Measurements from ENCODE around the gene E2F3. TPM values are rescaled to one million over a fixed set of nuclear protein-coding genes. Genes with fewer than 3 reads are reported as not detected.

Gene E2F3
- total RNA-seq = 10 to 100 TPM in 1 of 6 donors, 1 to 10 TPM in 5; 4.0 to 10.8 (median 6.5) TPM

GRCh38 chr6:20401205-20402091 lies at the start of gene E2F3:
Gene E2F3, plus strand, starts transcription at chr6:20401879. Its CDS starts 354 bp downstream, at chr6:20402233.
- 1% methylated on average over 34 to 63 of the region's 63 CpGs for WGBS, 2 donors
- no peaks in the 10 kb centered on the region for H3K9me3 ChIP-seq
- H3K4me3 ChIP-seq = peak within 1 kb of the TSS; percentile 45 to 88 (median 75)
- H3K4me1 ChIP-seq = peaks cover 0 to 39% (median 7%) of the 10 kb centered on the region in 4 donors
- DNase-seq (peak; percentile 99 to 100), ATAC-seq (ENCODE audit: low FRiP score in 2 of 2) (peak; percentile 93 to 99)
- H3K27me3 ChIP-seq = no peaks in the 10 kb centered on the region
- peak within 1 kb of the TSS; percentile 86 to 96 (median 93) for H3K27ac ChIP-seq
- TF ChIP-seq POLR2A (IDR thresholded peaks at IDR 0.05) (peak in 2 of 4 donors; percentile 14 to 28), POLR2AphosphoS5 (IDR thresholded peaks at IDR 0.05) (peak in 1 of 2 donors; percentile 66), CTCF (IDR thresholded peaks at IDR 0.05) (no peak), EP300 (IDR thresholded peaks at IDR 0.05) (no peak)
- no peaks in the 10 kb centered on the region for H3K36me3 ChIP-seq

- no peaks in the 10 kb centered on the region for H3K4me1 ChIP-seq
- H3K27ac ChIP-seq = no peak overlapping the region
- TF ChIP-seq EP300 (IDR thresholded peaks at IDR 0.05) (no peak), POLR2A (IDR thresholded peaks at IDR 0.05) (no peak), CTCF (IDR thresholded peaks at IDR 0.05) (no peak), POLR2AphosphoS5 (IDR thresholded peaks at IDR 0.05) (no peak)
- WGBS, 2 donors = 70 to 75% methylated on average over 4 of the region's 4 CpGs
- ATAC-seq (ENCODE audit: low FRiP score in 2 of 2) (no peak), DNase-seq (no peak)
- peaks cover 0 to 2% (median 0%) of the 10 kb centered on the region in 4 donors for H3K9me3 ChIP-seq
- H3K4me3 ChIP-seq = no peak overlapping the region
- H3K27me3 ChIP-seq = no peaks in the 10 kb centered on the region
- H3K36me3 ChIP-seq = no peaks in the 10 kb centered on the region
Observed at GRCh38 chr6:20352346-20352745, 49.3 kb upstream of the E2F3 start.

- no peaks in the 10 kb centered on the region for H3K36me3 ChIP-seq
- DNase-seq = no peak
- H3K4me3 ChIP-seq = no peak overlapping the region
- no peaks in the 10 kb centered on the region for H3K27me3 ChIP-seq
- TF ChIP-seq CTCF (IDR thresholded peaks at IDR 0.05) (no peak), EP300 (IDR thresholded peaks at IDR 0.05) (no peak), POLR2A (IDR thresholded peaks at IDR 0.05) (no peak), POLR2AphosphoS5 (IDR thresholded peaks at IDR 0.05) (no peak)
- 90 to 94% methylated on average over 5 of the region's 5 CpGs for WGBS, 2 donors
- H3K9me3 ChIP-seq = peaks cover 0 to 2% (median 0%) of the 10 kb centered on the region in 4 donors
- no peak for ATAC-seq (ENCODE audit: low FRiP score in 2 of 2)
- no peaks in the 10 kb centered on the region for H3K4me1 ChIP-seq
- H3K27ac ChIP-seq = no peak overlapping the region
Observed at GRCh38 chr6:20353134-20353533, 48.5 kb upstream of the E2F3 start.

- no peak overlapping the region for H3K4me3 ChIP-seq
- no peak overlapping the region for H3K27ac ChIP-seq
- no peak for TF ChIP-seq POLR2A (IDR thresholded peaks at IDR 0.05)
- TF ChIP-seq CTCF (IDR thresholded peaks at IDR 0.05) = no peak
- TF ChIP-seq EP300 (IDR thresholded peaks at IDR 0.05) = no peak
- no peak for TF ChIP-seq POLR2AphosphoS5 (IDR thresholded peaks at IDR 0.05)
- WGBS, 2 donors = 77 to 80% methylated on average over 2 to 3 of the region's 3 CpGs
- ATAC-seq (ENCODE audit: low FRiP score in 2 of 2) (no peak), DNase-seq (no peak)
- H3K4me1 ChIP-seq = no peaks in the 10 kb centered on the region
- no peaks in the 10 kb centered on the region for H3K27me3 ChIP-seq
- peaks cover 0 to 2% (median 0%) of the 10 kb centered on the region in 4 donors for H3K9me3 ChIP-seq
- H3K36me3 ChIP-seq = no peaks in the 10 kb centered on the region
Observed at GRCh38 chr6:20354366-20354765, 47.3 kb upstream of the E2F3 start.

All from upper lobe of left lung (tissue), 6 donors.